HepG2 (cell line): ENCODE data around the gene VWCE. TPM values are rescaled to one million over a fixed set of nuclear protein-coding genes. Genes with fewer than 3 reads are reported as not detected.

ENCODE experiments used
- ATRX ChIP-seq: sonication (generic); formaldehyde crosslinking; IDR thresholded peaks from 2 replicates; pipeline ENCODE4 v1.4.0; 2020; ENCODE audit warnings: missing genetic modification reagents, borderline replicate concordance
- CENPT ChIP-seq: sonication (generic); formaldehyde crosslinking; IDR thresholded peaks from 2 replicates; pipeline ENCODE4 v1.8.0; 2022; ENCODE audit warnings: low read depth, mild to moderate bottlenecking, moderate library complexity, missing genetic modification reagents
- HNF4G ChIP-seq, 2 experiments: sonication (generic) in 1 of 2; formaldehyde crosslinking in 1 of 2; IDR thresholded peaks; 2 replicates each; pipeline versions ENCODE4 v1.4.0 to v1.6.1; 2011 to 2020; ENCODE audit warnings: borderline replicate concordance in 2 of 2, low read depth in 2 of 2, mild to moderate bottlenecking in 2 of 2, low read length in 1 of 2, missing genetic modification reagents in 1 of 2, moderate library complexity in 1 of 2
- PPARG ChIP-seq: conservative IDR thresholded peaks from 2 replicates; pipeline ENCODE4 v1.6.1; 2016; ENCODE audit warnings: missing biosample characterization, missing genetic modification reagents
- SMYD3 ChIP-seq: sonication (generic); formaldehyde crosslinking; IDR thresholded peaks from 2 replicates; pipeline ENCODE4 v1.8.1; 2023; ENCODE audit warnings: mild to moderate bottlenecking, missing genetic modification reagents
- XRCC5 ChIP-seq: fragments of 200-400 bp; formaldehyde crosslinking; optimal IDR thresholded peaks from 2 replicates; pipeline ENCODE3; 2017; ENCODE audit warnings: mild to moderate bottlenecking, low read length
- ZFX ChIP-seq: sonication (generic); formaldehyde crosslinking; IDR thresholded peaks from 2 replicates; pipeline ENCODE4 v1.4.0; 2020; ENCODE audit warnings: mild to moderate bottlenecking, low read depth, missing genetic modification reagents, moderate library complexity
- ZGPAT ChIP-seq: IDR thresholded peaks from 2 replicates; pipeline ENCODE4 v1.6.1; 2016; ENCODE audit warnings: mild to moderate bottlenecking
- ZMYM3 ChIP-seq: sonication (generic); formaldehyde crosslinking; IDR thresholded peaks from 2 replicates; pipeline ENCODE4 v1.5.1; 2020; ENCODE audit warnings: mild to moderate bottlenecking, missing genetic modification reagents
- ZNF441 ChIP-seq: sonication (generic); formaldehyde crosslinking; IDR thresholded peaks from 2 replicates; pipeline ENCODE4 v1.7.0; 2021; ENCODE audit warnings: missing genetic modification reagents, borderline replicate concordance
- ZNF460 ChIP-seq: sonication (generic); formaldehyde crosslinking; IDR thresholded peaks from 2 replicates; pipeline ENCODE4 v1.5.1; 2020; ENCODE audit warnings: missing genetic modification reagents, mild to moderate bottlenecking, borderline replicate concordance
- ZNF761 ChIP-seq: sonication (generic); formaldehyde crosslinking; conservative IDR thresholded peaks from 2 replicates; pipeline ENCODE4 v1.4.0; 2020; ENCODE audit warnings: mild to moderate bottlenecking, missing genetic modification reagents
- ZSCAN12 ChIP-seq: sonication (generic); formaldehyde crosslinking; IDR thresholded peaks from 2 replicates; pipeline ENCODE4 v1.9.0; 2021; ENCODE audit warnings: mild to moderate bottlenecking, missing genetic modification reagents
- polyA plus RNA-seq, 8 experiments: library from polyadenylated mRNA; depleted of rRNA in 3 of 8; stranded (reverse) in 7 of 8; unstranded in 1 of 8; fragments of >200 nt; fragmentation: Illumina TruSeq in 4 of 8; extraction: Trizol in 4 of 8; gene quantifications; 2 replicates each; pipeline versions ENCODE4 v1.2.1 to v1.2.3, GENCODE V29; 2011 to 2016; ENCODE audit warnings: low read depth in 4 of 8, missing spikeins in 1 of 8, mixed read lengths in 1 of 8; ENCODE audit not compliant: insufficient read depth in 1 of 8
- total RNA-seq, 5 experiments: library from RNA; depleted of rRNA; stranded (reverse); fragments of >200 nt; fragmentation: Illumina TruSeq; extraction: Trizol; gene quantifications; 2 replicates each; pipeline ENCODE4 v1.2.3, GENCODE V29; 2016; ENCODE audit warnings: low read depth in 1 of 5
- TF ChIP-seq, protein P1 (sequence below): sonication (generic); formaldehyde crosslinking; IDR thresholded peaks from one replicate; pipeline ENCODE4 v1.5.1; 2020; ENCODE audit warnings: mild to moderate bottlenecking, missing genetic modification reagents; ENCODE audit errors: not compliant biosample characterization
- TF ChIP-seq, protein P2 (sequence below): sonication (generic); formaldehyde crosslinking; IDR thresholded peaks from 2 replicates; pipeline ENCODE4 v1.5.0; 2020; ENCODE audit warnings: missing genetic modification reagents, mild to moderate bottlenecking, borderline replicate concordance
- TF ChIP-seq, protein P3 (sequence below): sonication (generic); formaldehyde crosslinking; IDR thresholded peaks from 2 replicates; pipeline ENCODE4 v1.4.0; 2020; ENCODE audit warnings: missing genetic modification reagents, low read depth, mild to moderate bottlenecking, borderline replicate concordance

VWCE gene
- total and polyA plus RNA-seq, 2 of the 13 experiments (the other 11 are each of a cell fraction or from before 2014, with no cell fraction given), result 27.6 to 58.3 TPM

DNA sequence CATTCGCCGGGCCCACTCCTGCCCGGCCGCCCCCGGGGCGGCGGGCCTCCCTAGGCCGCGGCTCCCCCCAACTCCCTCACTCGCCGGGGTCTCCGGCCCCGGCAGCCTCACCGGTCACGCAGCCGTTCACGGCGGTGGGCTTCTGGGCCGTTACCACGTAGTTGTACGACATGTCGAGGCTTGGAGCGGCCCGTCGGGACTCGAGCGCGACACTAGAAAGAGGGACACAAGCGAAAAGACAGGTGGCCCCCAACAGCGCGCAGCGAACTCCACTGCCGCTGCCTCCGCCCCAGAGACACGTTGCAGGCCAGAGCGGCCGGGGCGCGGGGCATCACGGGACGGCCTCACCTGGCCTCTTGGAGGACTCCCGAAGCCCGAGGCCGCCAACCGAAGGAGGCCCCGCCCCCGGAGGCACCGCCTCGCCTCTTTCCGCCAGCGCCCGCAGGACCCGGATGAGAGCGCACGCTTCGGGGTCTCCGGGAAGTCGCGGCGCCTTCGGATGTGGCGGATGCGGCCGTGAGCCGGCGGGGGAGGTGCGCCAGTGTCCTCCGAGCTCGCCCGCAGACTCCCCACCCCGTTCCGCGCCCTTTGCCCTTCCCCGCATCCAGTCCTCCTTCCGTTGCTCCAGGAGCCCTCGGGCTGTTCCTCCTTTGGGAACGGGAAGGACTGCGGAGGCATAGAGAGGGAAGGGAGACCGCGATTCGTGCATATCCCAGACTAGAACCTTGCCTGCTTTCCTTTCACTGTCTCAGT lies 37.9 kb upstream of the VWCE start, which contains the start of the genes DDB1 and TKFC (continued):
- TF ChIP-seq, protein P1, sequence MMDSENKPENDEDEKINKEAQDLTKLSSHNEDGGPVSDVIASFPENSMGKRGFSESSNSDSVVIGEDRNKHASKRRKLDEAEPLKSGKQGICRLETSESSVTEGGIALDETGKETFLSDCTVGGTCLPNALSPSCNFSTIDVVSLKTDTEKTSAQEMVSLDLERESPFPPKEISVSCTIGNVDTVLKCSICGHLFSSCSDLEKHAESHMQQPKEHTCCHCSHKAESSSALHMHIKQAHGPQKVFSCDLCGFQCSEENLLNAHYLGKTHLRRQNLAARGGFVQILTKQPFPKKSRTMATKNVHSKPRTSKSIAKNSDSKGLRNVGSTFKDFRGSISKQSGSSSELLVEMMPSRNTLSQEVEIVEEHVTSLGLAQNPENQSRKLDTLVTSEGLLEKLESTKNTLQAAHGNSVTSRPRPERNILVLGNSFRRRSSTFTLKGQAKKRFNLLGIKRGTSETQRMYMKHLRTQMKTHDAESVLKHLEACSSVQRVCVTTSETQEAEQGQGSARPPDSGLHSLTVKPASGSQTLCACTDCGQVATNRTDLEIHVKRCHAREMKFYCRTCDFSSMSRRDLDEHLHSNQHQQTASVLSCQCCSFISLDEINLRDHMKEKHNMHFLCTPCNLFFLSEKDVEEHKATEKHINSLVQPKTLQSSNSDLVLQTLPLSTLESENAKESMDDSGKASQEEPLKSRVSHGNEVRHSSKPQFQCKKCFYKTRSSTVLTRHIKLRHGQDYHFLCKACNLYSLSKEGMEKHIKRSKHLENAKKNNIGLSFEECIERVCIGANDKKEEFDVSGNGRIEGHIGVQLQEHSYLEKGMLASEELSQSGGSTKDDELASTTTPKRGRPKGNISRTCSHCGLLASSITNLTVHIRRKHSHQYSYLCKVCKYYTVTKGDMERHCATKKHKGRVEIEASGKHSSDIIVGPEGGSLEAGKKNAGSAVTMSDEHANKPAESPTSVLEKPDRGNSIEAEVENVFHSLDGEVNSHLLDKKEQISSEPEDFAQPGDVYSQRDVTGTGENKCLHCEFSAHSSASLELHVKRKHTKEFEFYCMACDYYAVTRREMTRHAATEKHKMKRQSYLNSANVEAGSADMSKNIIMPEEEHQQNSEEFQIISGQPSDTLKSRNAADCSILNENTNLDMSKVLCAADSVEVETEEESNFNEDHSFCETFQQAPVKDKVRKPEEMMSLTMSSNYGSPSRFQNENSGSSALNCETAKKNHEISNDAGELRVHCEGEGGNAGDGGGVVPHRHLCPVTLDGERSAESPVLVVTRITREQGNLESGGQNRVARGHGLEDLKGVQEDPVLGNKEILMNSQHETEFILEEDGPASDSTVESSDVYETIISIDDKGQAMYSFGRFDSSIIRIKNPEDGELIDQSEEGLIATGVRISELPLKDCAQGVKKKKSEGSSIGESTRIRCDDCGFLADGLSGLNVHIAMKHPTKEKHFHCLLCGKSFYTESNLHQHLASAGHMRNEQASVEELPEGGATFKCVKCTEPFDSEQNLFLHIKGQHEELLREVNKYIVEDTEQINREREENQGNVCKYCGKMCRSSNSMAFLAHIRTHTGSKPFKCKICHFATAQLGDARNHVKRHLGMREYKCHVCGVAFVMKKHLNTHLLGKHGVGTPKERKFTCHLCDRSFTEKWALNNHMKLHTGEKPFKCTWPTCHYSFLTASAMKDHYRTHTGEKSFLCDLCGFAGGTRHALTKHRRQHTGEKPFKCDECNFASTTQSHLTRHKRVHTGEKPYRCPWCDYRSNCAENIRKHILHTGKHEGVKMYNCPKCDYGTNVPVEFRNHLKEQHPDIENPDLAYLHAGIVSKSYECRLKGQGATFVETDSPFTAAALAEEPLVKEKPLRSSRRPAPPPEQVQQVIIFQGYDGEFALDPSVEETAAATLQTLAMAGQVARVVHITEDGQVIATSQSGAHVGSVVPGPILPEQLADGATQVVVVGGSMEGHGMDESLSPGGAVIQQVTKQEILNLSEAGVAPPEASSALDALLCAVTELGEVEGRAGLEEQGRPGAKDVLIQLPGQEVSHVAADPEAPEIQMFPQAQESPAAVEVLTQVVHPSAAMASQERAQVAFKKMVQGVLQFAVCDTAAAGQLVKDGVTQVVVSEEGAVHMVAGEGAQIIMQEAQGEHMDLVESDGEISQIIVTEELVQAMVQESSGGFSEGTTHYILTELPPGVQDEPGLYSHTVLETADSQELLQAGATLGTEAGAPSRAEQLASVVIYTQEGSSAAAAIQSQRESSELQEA (CRISPR knock-in tag), result peak; percentile 93
- TF ChIP-seq HNF4G (IDR thresholded peaks at IDR 0.05; ENCODE audit: borderline replicate concordance, low read depth, low read length) (no peak), HNF4G (CRISPR knock-in tag; IDR thresholded peaks at IDR 0.05; ENCODE audit: borderline replicate concordance, low read depth) (no peak), PPARG (CRISPR knock-in tag) (peak; percentile 45; the same call in 1 of the 2 replicates), SMYD3 (CRISPR knock-in tag) (peak; percentile 49; the same call in 1 of the 2 replicates), XRCC5 (peak; percentile 37), ZNF441 (CRISPR knock-in tag) (0 out of 2 replicates have a peak, but pooled peaks have one; percentile 27), ZFX (CRISPR knock-in tag) (peak; percentile 95), ZNF460 (CRISPR knock-in tag) (no peak), CENPT (CRISPR knock-in tag) (peak; percentile 65; the same call in 1 of the 2 replicates), ZSCAN12 (CRISPR knock-in tag) (no peak), ZNF761 (peak; percentile 64; the same call in 1 of the 2 replicates), ZGPAT (peak; percentile 79), ATRX (CRISPR knock-in tag) (no peak), ZMYM3 (CRISPR knock-in tag) (no peak)
- TF ChIP-seq, protein P2, sequence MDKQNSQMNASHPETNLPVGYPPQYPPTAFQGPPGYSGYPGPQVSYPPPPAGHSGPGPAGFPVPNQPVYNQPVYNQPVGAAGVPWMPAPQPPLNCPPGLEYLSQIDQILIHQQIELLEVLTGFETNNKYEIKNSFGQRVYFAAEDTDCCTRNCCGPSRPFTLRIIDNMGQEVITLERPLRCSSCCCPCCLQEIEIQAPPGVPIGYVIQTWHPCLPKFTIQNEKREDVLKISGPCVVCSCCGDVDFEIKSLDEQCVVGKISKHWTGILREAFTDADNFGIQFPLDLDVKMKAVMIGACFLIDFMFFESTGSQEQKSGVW (CRISPR knock-in tag), result no peak
- TF ChIP-seq, protein P3, sequence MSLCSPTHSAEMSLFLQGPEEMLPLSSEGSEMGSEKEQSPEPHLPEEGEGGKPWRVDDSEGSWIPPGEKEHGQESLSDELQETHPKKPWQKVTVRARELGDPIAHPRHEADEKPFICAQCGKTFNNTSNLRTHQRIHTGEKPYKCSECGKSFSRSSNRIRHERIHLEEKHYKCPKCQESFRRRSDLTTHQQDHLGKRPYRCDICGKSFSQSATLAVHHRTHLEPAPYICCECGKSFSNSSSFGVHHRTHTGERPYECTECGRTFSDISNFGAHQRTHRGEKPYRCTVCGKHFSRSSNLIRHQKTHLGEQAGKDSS (CRISPR knock-in tag), result no peak; the same call in 1 of the 2 replicates
